Osteocyte (in vitro differentiated cells): ENCODE results near the gene RIC3. TPM values are rescaled to one million over a fixed set of nuclear protein-coding genes. Genes with fewer than 3 reads are reported as not detected.

ENCODE experiments used
- DNase-seq: peaks from one replicate; pipeline ENCODE4 v3.0.0; 2021; ENCODE audit warnings: mixed read lengths; ENCODE audit not compliant: unreplicated experiment; ENCODE audit errors: extremely low spot score
- H3K27ac Mint-ChIP-seq: one replicate; pipeline ENCODE4 v1.8.0; 2021; ENCODE audit warnings: mild to moderate bottlenecking, mixed read lengths; ENCODE audit not compliant: unreplicated experiment
- H3K27me3 Mint-ChIP-seq: one replicate; pipeline ENCODE4 v1.8.0; 2021; ENCODE audit warnings: mixed read lengths; ENCODE audit not compliant: unreplicated experiment
- H3K36me3 Mint-ChIP-seq: one replicate; pipeline ENCODE4 v1.8.0; 2021; ENCODE audit warnings: mixed read lengths; ENCODE audit not compliant: unreplicated experiment
- H3K4me1 Mint-ChIP-seq: one replicate; pipeline ENCODE4 v1.8.0; 2021; ENCODE audit warnings: mixed read lengths; ENCODE audit not compliant: unreplicated experiment
- H3K4me3 Mint-ChIP-seq: one replicate; pipeline ENCODE4 v1.8.0; 2021; ENCODE audit warnings: mild to moderate bottlenecking, moderate library complexity, mixed read lengths; ENCODE audit not compliant: unreplicated experiment
- H3K9me3 Mint-ChIP-seq: one replicate; pipeline ENCODE4 v1.8.0; 2021; ENCODE audit warnings: mixed read lengths; ENCODE audit not compliant: unreplicated experiment
- CTCF ChIP-seq: fragments of 200-600 bp; sonication (generic); IDR thresholded peaks from 2 replicates; pipeline ENCODE4 v1.5.0; 2021; ENCODE audit warnings: antibody characterized with exemption, mild to moderate bottlenecking, moderate library complexity
- total RNA-seq: library from RNA; stranded (reverse); gene quantifications from 2 replicates; pipeline ENCODE4 v1.2.1, GENCODE V29; 2021

Gene RIC3
- total RNA-seq, 1 donor from 2014 or later, result not detected

- Mint-ChIP-seq H3K36me3 (no peaks in the 10 kb centered on the region), H3K27ac (no peak overlapping the region), H3K4me1 (no peaks in the 10 kb centered on the region), H3K27me3 (peaks cover 19% of the 10 kb centered on the region), H3K4me3 (no peak overlapping the region), H3K9me3 (no peaks in the 10 kb centered on the region)
- TF ChIP-seq CTCF, result no peak
- DNase-seq, result no peak
Measured at GRCh38 chr11:8149726-8150125, 19.1 kb downstream of the RIC3 start.

DNA sequence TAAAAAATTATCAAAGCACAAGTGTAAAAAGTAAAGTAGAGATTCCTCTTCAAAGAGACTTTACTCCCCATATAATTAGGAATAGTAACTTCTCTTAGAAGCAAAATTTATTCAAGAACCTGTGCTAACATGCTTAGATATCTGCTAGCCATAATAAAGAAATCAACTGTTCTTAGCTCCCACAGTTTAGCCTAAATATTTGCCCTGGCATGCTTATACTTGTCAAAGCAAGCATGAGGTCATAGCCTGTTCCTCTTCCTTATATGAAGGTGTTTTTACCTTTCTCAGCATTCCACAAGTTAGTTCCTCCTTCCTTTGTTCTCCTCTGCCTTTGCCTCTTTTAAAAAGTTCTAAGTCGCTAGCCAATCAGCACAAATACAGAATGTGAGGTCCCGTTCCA is 30.3 kb downstream of the RIC3 start:
- peaks cover 6% of the 10 kb centered on the region for H3K27me3 Mint-ChIP-seq
- no peaks in the 10 kb centered on the region for H3K36me3 Mint-ChIP-seq
- H3K9me3 Mint-ChIP-seq, result no peaks in the 10 kb centered on the region
- TF ChIP-seq CTCF, result no peak
- no peaks in the 10 kb centered on the region for H3K4me1 Mint-ChIP-seq
- no peak overlapping the region for H3K4me3 Mint-ChIP-seq
- H3K27ac Mint-ChIP-seq, result no peak overlapping the region
- no peak for DNase-seq

DNA sequence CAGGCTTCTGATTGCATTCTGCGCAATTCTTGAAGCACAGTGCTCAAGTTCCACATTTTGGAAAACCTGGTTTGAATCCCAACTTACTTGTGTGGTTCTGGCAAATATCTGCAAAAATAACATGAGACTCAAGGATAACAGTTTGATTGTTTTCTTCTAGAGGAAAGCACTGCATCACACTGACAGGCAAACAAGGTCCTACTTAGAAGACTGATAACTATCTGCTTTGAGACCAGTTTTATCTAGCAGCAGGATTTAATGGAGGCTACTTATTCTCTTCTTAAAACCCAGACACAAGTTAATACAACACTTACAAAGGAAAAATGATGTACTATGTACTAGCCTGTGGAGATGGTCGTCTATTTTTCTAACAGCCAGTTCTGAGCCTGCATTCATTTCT is 41.4 kb downstream of the RIC3 start:
- H3K4me3 Mint-ChIP-seq, result no peak overlapping the region
- no peak for TF ChIP-seq CTCF
- no peaks in the 10 kb centered on the region for H3K4me1 Mint-ChIP-seq
- H3K27ac Mint-ChIP-seq, result no peak overlapping the region
- H3K27me3 Mint-ChIP-seq, result peaks cover 22% of the 10 kb centered on the region
- DNase-seq, result no peak
- no peaks in the 10 kb centered on the region for H3K36me3 Mint-ChIP-seq
- no peaks in the 10 kb centered on the region for H3K9me3 Mint-ChIP-seq

GRCh38 chr11:8126649-8127289 is 42.1 kb downstream of the RIC3 start:
- no peak for DNase-seq
- Mint-ChIP-seq H3K27ac (no peak overlapping the region), H3K27me3 (peaks cover 25% of the 10 kb centered on the region), H3K9me3 (no peaks in the 10 kb centered on the region), H3K4me3 (no peak overlapping the region), H3K36me3 (no peaks in the 10 kb centered on the region), H3K4me1 (no peaks in the 10 kb centered on the region)
- no peak for TF ChIP-seq CTCF

- Mint-ChIP-seq H3K9me3 (peaks cover 3% of the 10 kb centered on the region), H3K27ac (no peak overlapping the region), H3K36me3 (no peaks in the 10 kb centered on the region), H3K4me1 (no peaks in the 10 kb centered on the region), H3K27me3 (peaks cover 21% of the 10 kb centered on the region), H3K4me3 (no peak overlapping the region)
- DNase-seq, result no peak
- TF ChIP-seq CTCF, result no peak
Measured at GRCh38 chr11:8122173-8122764, 46.6 kb downstream of the RIC3 start.
